ENCODE results near the gene RELN. TPM values are rescaled to one million over a fixed set of nuclear protein-coding genes. Genes with fewer than 3 reads are reported as not detected.

The RELN gene
- total and polyA plus RNA-seq, 9 of the 15 experiments (the other 6 are each of a cell fraction or from before 2014, with no cell fraction given): 12.9 to 43.2 (median 18.1) TPM

DNA sequence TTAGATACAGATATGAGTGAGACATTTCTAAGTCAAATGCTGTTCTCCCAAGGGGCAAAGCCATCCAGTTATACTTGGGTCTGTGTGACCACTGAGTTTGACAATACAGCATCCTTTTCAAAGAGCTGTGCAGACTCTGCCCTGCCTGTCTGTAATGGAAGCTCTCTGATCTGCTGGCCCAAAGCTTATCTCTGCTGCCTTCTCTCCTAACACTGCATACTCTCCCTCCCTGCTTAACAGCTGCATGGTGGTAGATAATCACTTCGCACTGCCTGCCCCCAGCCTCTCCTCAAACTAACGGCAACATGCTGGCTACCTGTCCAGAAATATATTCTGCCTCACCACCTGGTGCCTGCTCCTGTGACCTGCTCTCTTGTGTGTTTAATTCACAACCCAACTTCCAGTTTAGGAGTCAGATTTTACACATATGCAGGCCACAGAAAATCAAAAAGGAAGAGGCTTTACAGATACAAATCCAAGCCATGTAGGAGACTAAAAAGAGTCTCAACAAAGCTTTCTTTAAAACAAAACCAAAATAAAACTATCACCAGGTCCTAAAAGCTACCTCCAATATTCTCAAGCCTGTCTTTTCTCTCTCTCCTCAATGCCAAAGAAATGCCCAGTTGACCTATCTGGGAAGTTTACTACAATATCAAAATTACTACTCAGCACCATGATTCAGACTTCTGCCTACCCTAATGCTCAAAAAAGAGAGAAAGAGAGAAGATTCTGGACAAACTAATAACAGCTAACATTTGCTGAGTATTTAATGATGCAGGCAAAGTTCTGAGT is 145.6 kb downstream of the RELN start (continued):
- no peak for TF ChIP-seq RBBP5 (IDR thresholded peaks at IDR 0.05; ENCODE audit: borderline replicate concordance, insufficient read depth, low read length, poor library complexity, severe bottlenecking)
- TF ChIP-seq, protein P1, sequence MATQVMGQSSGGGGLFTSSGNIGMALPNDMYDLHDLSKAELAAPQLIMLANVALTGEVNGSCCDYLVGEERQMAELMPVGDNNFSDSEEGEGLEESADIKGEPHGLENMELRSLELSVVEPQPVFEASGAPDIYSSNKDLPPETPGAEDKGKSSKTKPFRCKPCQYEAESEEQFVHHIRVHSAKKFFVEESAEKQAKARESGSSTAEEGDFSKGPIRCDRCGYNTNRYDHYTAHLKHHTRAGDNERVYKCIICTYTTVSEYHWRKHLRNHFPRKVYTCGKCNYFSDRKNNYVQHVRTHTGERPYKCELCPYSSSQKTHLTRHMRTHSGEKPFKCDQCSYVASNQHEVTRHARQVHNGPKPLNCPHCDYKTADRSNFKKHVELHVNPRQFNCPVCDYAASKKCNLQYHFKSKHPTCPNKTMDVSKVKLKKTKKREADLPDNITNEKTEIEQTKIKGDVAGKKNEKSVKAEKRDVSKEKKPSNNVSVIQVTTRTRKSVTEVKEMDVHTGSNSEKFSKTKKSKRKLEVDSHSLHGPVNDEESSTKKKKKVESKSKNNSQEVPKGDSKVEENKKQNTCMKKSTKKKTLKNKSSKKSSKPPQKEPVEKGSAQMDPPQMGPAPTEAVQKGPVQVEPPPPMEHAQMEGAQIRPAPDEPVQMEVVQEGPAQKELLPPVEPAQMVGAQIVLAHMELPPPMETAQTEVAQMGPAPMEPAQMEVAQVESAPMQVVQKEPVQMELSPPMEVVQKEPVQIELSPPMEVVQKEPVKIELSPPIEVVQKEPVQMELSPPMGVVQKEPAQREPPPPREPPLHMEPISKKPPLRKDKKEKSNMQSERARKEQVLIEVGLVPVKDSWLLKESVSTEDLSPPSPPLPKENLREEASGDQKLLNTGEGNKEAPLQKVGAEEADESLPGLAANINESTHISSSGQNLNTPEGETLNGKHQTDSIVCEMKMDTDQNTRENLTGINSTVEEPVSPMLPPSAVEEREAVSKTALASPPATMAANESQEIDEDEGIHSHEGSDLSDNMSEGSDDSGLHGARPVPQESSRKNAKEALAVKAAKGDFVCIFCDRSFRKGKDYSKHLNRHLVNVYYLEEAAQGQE (IDR thresholded peaks at IDR 0.05; ENCODE audit: borderline replicate concordance): no peak; the same call in 1 of the 2 replicates
- TF ChIP-seq, protein P1 (CRISPR knock-in tag; IDR thresholded peaks at IDR 0.05; ENCODE audit: low read depth): no peak
- 0 out of 2 replicates have a peak, but pooled peaks have one; percentile 41 for TF ChIP-seq ILF3 (IDR thresholded peaks at IDR 0.05; ENCODE audit: borderline replicate concordance)
- peak; percentile 90 to 91 for TF ChIP-seq FOXK2 (conservative IDR thresholded peaks at IDR 0.05 in 1 of 2, IDR thresholded peaks at IDR 0.05 in 1 of 2; ENCODE audit: low read depth in 2 of 2)
- TF ChIP-seq, protein P2, sequence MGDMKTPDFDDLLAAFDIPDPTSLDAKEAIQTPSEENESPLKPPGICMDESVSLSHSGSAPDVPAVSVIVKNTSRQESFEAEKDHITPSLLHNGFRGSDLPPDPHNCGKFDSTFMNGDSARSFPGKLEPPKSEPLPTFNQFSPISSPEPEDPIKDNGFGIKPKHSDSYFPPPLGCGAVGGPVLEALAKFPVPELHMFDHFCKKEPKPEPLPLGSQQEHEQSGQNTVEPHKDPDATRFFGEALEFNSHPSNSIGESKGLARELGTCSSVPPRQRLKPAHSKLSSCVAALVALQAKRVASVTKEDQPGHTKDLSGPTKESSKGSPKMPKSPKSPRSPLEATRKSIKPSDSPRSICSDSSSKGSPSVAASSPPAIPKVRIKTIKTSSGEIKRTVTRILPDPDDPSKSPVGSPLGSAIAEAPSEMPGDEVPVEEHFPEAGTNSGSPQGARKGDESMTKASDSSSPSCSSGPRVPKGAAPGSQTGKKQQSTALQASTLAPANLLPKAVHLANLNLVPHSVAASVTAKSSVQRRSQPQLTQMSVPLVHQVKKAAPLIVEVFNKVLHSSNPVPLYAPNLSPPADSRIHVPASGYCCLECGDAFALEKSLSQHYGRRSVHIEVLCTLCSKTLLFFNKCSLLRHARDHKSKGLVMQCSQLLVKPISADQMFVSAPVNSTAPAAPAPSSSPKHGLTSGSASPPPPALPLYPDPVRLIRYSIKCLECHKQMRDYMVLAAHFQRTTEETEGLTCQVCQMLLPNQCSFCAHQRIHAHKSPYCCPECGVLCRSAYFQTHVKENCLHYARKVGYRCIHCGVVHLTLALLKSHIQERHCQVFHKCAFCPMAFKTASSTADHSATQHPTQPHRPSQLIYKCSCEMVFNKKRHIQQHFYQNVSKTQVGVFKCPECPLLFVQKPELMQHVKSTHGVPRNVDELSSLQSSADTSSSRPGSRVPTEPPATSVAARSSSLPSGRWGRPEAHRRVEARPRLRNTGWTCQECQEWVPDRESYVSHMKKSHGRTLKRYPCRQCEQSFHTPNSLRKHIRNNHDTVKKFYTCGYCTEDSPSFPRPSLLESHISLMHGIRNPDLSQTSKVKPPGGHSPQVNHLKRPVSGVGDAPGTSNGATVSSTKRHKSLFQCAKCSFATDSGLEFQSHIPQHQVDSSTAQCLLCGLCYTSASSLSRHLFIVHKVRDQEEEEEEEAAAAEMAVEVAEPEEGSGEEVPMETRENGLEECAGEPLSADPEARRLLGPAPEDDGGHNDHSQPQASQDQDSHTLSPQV (IDR thresholded peaks at IDR 0.05): peak; percentile 27; the same call in 1 of the 2 replicates
- TF ChIP-seq BRD9 (IDR thresholded peaks at IDR 0.05; ENCODE audit: low read depth, partially characterized antibody): peak; percentile 91
- TF ChIP-seq, protein P3, sequence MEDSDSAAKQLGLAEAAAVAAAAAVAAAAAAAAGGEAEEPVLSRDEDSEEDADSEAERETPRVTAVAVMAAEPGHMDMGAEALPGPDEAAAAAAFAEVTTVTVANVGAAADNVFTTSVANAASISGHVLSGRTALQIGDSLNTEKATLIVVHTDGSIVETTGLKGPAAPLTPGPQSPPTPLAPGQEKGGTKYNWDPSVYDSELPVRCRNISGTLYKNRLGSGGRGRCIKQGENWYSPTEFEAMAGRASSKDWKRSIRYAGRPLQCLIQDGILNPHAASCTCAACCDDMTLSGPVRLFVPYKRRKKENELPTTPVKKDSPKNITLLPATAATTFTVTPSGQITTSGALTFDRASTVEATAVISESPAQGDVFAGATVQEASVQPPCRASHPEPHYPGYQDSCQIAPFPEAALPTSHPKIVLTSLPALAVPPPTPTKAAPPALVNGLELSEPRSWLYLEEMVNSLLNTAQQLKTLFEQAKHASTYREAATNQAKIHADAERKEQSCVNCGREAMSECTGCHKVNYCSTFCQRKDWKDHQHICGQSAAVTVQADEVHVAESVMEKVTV (CRISPR knock-in tag; IDR thresholded peaks at IDR 0.05): no peak
